Thyroid gland (tissue), 4 donors: Measurements from ENCODE around the gene HELZ. TPM values are rescaled to one million over a fixed set of nuclear protein-coding genes. Genes with fewer than 3 reads are reported as not detected.
"Not testable (repeated sequence)": the region's sequence is repeated elsewhere in the genome, so short reads cannot be mapped to it uniquely, and the experiment has no call there.

ENCODE experiments used
- DNase-seq, 2 donors: peaks; one replicate each; pipeline ENCODE4 v3.0.0-alpha.2; 2019
- H3K27ac ChIP-seq, 3 donors: fragments of 200-600 bp; sonication (generic); 1 replicate in 2 of 3; 2 replicates in 1 of 3; pipeline ENCODE4 v1.5.1; 2016 to 2019; ENCODE audit warnings: mild to moderate bottlenecking in 1 of 3, moderate library complexity in 1 of 3
- H3K27me3 ChIP-seq: fragments of 200-600 bp; sonication (generic); one replicate; pipeline ENCODE4 v1.5.1; 2019
- H3K36me3 ChIP-seq, 2 donors: fragments of 200-600 bp; sonication (generic); one replicate each; pipeline ENCODE4 v1.5.1; 2016 to 2019
- H3K4me1 ChIP-seq, 2 donors: fragments of 200-600 bp; sonication (generic); one replicate each; pipeline ENCODE4 v1.5.1; 2017 to 2019
- H3K4me3 ChIP-seq, 3 donors: fragments of 200-600 bp; sonication (generic); replicated peaks in 1 of 3; 1 replicate in 2 of 3; 2 replicates in 1 of 3; pipeline ENCODE4 v1.5.1; 2016; ENCODE audit warnings: mild to moderate bottlenecking in 1 of 3
- H3K9me3 ChIP-seq: fragments of 200-600 bp; sonication (generic); one replicate; pipeline ENCODE4 v1.5.1; 2017
- CTCF ChIP-seq, 6 experiments: fragments of 200-600 bp in 3 of 6; fragments of 450-650 bp in 3 of 6; sonication (generic) in 3 of 6; IDR thresholded peaks; one replicate each; pipeline ENCODE4 v1.5.1; 2016 to 2019; ENCODE audit warnings: antibody characterized with exemption in 6 of 6, mild to moderate bottlenecking in 2 of 6, inconsistent platforms in 1 of 6, moderate library complexity in 1 of 6
- POLR2A ChIP-seq, 2 donors: fragments of 450-650 bp; IDR thresholded peaks; one replicate each; pipeline ENCODE4 v1.6.1; 2017; ENCODE audit warnings: antibody characterized with exemption in 2 of 2, mild to moderate bottlenecking in 2 of 2, moderate library complexity in 1 of 2
- WGBS, 2 donors: methylation state at CpG; one replicate each; pipeline ENCODE4 v1.1.5; 2017; 5-methylcytosine and 5-hydroxymethylcytosine counted together
- intact Hi-C: fragments of 100-400 bp; cut with DNase I; formaldehyde crosslinking; loops from one replicate; pipeline ENCODE4 v1.15.1; 2023
- total RNA-seq, 4 donors: library from RNA; depleted of rRNA; stranded (reverse); fragments of >200 nt; gene quantifications; one replicate each; pipeline ENCODE4 v1.2.3, GENCODE V29; 2016

Gene HELZ
- total RNA-seq, 4 donors from 2014 or later = 63.4 to 134 (median 88.2) TPM

- TF ChIP-seq POLR2A (IDR thresholded peaks at IDR 0.05) = no peak
- no peak for TF ChIP-seq CTCF (IDR thresholded peaks at IDR 0.05)
- no peaks in the 10 kb centered on the region for H3K4me1 ChIP-seq
- intact Hi-C loops = no loop called here
- H3K36me3 ChIP-seq = peaks cover 4 to 6% of the 10 kb centered on the region in 2 donors
- H3K9me3 ChIP-seq = no peaks in the 10 kb centered on the region
- no peaks in the 10 kb centered on the region for H3K27me3 ChIP-seq
- WGBS, 2 donors = 98 to 99% methylated on average over 3 of the region's 3 CpGs
- no peak overlapping the region for H3K27ac ChIP-seq
- no peak overlapping the region for H3K4me3 ChIP-seq
- DNase-seq = no peak
Observed at GRCh38 chr17:67128700-67129099, 116.3 kb downstream of the HELZ start.

GRCh38 chr17:67127925-67128324 is 117.1 kb downstream of the HELZ start:
- Histone ChIP-seq H3K27ac (no peak overlapping the region), H3K27me3 (no peaks in the 10 kb centered on the region), H3K4me1 (no peaks in the 10 kb centered on the region), H3K9me3 (no peaks in the 10 kb centered on the region), H3K4me3 (no peak overlapping the region), H3K36me3 (peaks cover 0 to 6% of the 10 kb centered on the region in 2 donors)
- intact Hi-C loops = no loop called here
- WGBS, 2 donors = 89 to 93% methylated on average over 2 of the region's 2 CpGs
- no peak for TF ChIP-seq POLR2A (IDR thresholded peaks at IDR 0.05)
- TF ChIP-seq CTCF (IDR thresholded peaks at IDR 0.05) = no peak
- no peak for DNase-seq

- WGBS, 2 donors = 43 to 76% methylated on average over 2 of the region's 2 CpGs
- Histone ChIP-seq H3K9me3 (no peaks in the 10 kb centered on the region), H3K4me3 (no peak overlapping the region), H3K27me3 (no peaks in the 10 kb centered on the region), H3K27ac (no peak overlapping the region), H3K4me1 (no peaks in the 10 kb centered on the region), H3K36me3 (peaks cover 0 to 6% of the 10 kb centered on the region in 2 donors)
- no peak for DNase-seq
- intact Hi-C loops = no loop called here
- no peak for TF ChIP-seq CTCF (IDR thresholded peaks at IDR 0.05)
- TF ChIP-seq POLR2A (IDR thresholded peaks at IDR 0.05) = no peak
Observed at GRCh38 chr17:67126983-67127382, 118.0 kb downstream of the HELZ start.

- H3K27me3 ChIP-seq, H3K4me1 ChIP-seq, H3K9me3 ChIP-seq, H3K27ac ChIP-seq, H3K36me3 ChIP-seq, H3K4me3 ChIP-seq, DNase-seq, intact Hi-C loops: not testable (repeated sequence)
- 88 to 92% methylated on average over 6 of the region's 6 CpGs for WGBS, 2 donors
Observed at GRCh38 chr17:67126543-67126942, 118.5 kb downstream of the HELZ start.

DNA sequence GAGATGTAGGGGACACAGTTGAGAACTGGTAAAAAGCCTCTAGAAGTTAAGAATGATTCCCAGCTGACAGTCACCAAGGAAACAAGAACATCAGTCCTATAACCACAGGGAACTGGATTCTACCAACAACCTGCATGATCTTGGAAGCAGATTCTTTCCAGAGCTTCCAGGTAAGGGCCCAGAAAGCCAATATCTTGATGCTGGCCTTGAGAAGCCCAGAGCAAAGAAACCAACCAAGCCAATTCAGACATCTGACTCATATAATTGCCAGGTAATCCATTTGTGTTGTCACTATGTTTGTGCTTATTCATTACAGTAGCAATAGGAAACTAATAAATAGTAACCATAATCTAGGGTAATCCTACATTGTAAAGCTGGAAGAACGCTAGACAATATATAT is 119.1 kb downstream of the HELZ start:
- intact Hi-C loops = no loop called here
- no peak for DNase-seq

More for the DNA sequence above, 119.1 kb downstream of the HELZ start:
- H3K9me3 ChIP-seq = no peaks in the 10 kb centered on the region
- H3K27ac ChIP-seq = no peak overlapping the region
- peaks cover 0 to 6% of the 10 kb centered on the region in 2 donors for H3K36me3 ChIP-seq
- H3K4me1 ChIP-seq = no peaks in the 10 kb centered on the region
- WGBS, 2 donors = 97 to 100% methylated on average over 1 of the region's 1 CpG
- H3K4me3 ChIP-seq = no peak overlapping the region
- no peak for TF ChIP-seq CTCF (IDR thresholded peaks at IDR 0.05)
- TF ChIP-seq POLR2A (IDR thresholded peaks at IDR 0.05) = no peak
- no peaks in the 10 kb centered on the region for H3K27me3 ChIP-seq
